K562 (cell line): ENCODE results near the gene SCFD2. TPM values are rescaled to one million over a fixed set of nuclear protein-coding genes. Genes with fewer than 3 reads are reported as not detected.
"Not testable (repeated sequence)": the region's sequence is repeated elsewhere in the genome, so short reads cannot be mapped to it uniquely, and the experiment has no call there.

ENCODE experiments used
- ATAC-seq: fragments of 200-7000 bp; cut with Tn5 transposase; 3 replicates; pipeline ENCODE4 v1.9.1; 2020; ENCODE audit warnings: moderate library complexity
- BruUV-seq: library from RNA; stranded (reverse); fragments of 400-500 nt; replicated peaks from 2 replicates; lab custom pipeline; 2021; lab: Mats Ljungman, UMichigan
- CTCF ChIA-PET: fragments of 300-600 bp; formaldehyde crosslinking; extraction: SDS; loops from one replicate; lab custom pipeline; 2021; ENCODE audit warnings: low intra/inter-chr PET ratio; lab: Yijun Ruan, JAX
- POLR2A ChIA-PET: fragments of 300-600, 350-650 bp; sonication (Branson Sonifier 250); formaldehyde crosslinking; extraction: SDS; loops from one replicate; lab custom pipeline; 2021; ENCODE audit warnings: antibody characterized with exemption, inconsistent platforms; lab: Yijun Ruan, JAX
- DNase-seq, 4 experiments: peaks; one replicate each; pipeline versions ENCODE4 v3.0.0 to v3.0.0-alpha.2; 2011 to 2018; ENCODE audit warnings: low spot score in 3 of 4, mixed read lengths in 3 of 4; ENCODE audit errors: extremely low read depth in 1 of 4
- FAIRE-seq: peaks from 2 replicates; lab custom pipeline; 2011; peaks lifted over from hg19 to GRCh38; lab: Jason Lieb, UNC
- H2AFZ ChIP-seq: 2 replicates; pipeline ENCODE4 v1.6.0; 2011; ENCODE audit warnings: low read depth, low read length, control low read depth, inconsistent platforms
- H3K27ac ChIP-seq: fragments of 200-600 bp; 3 replicates; pipeline ENCODE4 v1.8.0; 2011; ENCODE audit warnings: low read depth, mild to moderate bottlenecking, control low read depth, inconsistent platforms, low read length, moderate library complexity, mixed read lengths; ENCODE audit errors: extremely low read depth
- H3K27me3 ChIP-seq, 2 experiments: fragments of 300-600 bp in 1 of 2; 2 replicates in 1 of 2; 3 replicates in 1 of 2; pipeline versions ENCODE4 v1.6.0 to v1.8.0; 2011; ENCODE audit warnings: inconsistent platforms in 2 of 2, low read length in 2 of 2, mild to moderate bottlenecking in 1 of 2, mixed read lengths in 1 of 2, moderate library complexity in 1 of 2; ENCODE audit not compliant: control insufficient read depth in 2 of 2, insufficient read depth in 2 of 2
- H3K36me3 ChIP-seq: fragments of 300-600 bp; 3 replicates; pipeline ENCODE4 v1.8.0; 2011; ENCODE audit warnings: mild to moderate bottlenecking, low read length, inconsistent platforms; ENCODE audit not compliant: control insufficient read depth, insufficient read depth
- H3K4me1 ChIP-seq, 2 experiments: fragments of 200-600 bp in 1 of 2; replicated peaks in 1 of 2; 2 replicates in 1 of 2; 3 replicates in 1 of 2; pipeline versions ENCODE4 v1.5.1 to v1.8.0; 2011; ENCODE audit warnings: inconsistent platforms in 2 of 2, low read length in 2 of 2, mild to moderate bottlenecking in 1 of 2, mixed read lengths in 1 of 2, moderate library complexity in 1 of 2; ENCODE audit not compliant: control insufficient read depth in 2 of 2, insufficient read depth in 2 of 2
- H3K4me2 ChIP-seq: 2 replicates; pipeline ENCODE4 v1.6.1; 2011; ENCODE audit warnings: low read length, control low read depth, inconsistent platforms, mixed read lengths; ENCODE audit not compliant: insufficient read depth
- H3K4me3 ChIP-seq: fragments of 200-600 bp; sonication (generic), shearing (Covaris generic); 2 replicates; pipeline ENCODE4 v1.5.1; 2016; ENCODE audit warnings: control low read depth, inconsistent platforms
- H3K79me2 ChIP-seq: fragments of 200-600 bp; 3 replicates; pipeline ENCODE4 v1.8.0; 2011; ENCODE audit warnings: low read length, inconsistent platforms; ENCODE audit not compliant: control insufficient read depth, insufficient read depth
- H3K9ac ChIP-seq, 2 experiments: 2 replicates each; pipeline versions ENCODE4 v1.6.0 to v1.6.1; 2011; ENCODE audit warnings: low read depth in 2 of 2, low read length in 2 of 2, control low read depth in 1 of 2, inconsistent platforms in 1 of 2, mild to moderate bottlenecking in 1 of 2, mixed read lengths in 1 of 2; ENCODE audit not compliant: insufficient read depth in 1 of 2
- H3K9me1 ChIP-seq: one replicate; pipeline ENCODE4 v1.6.0; 2011; ENCODE audit warnings: inconsistent platforms, mild to moderate bottlenecking, low read length, moderate library complexity; ENCODE audit not compliant: control insufficient read depth, insufficient read depth
- H3K9me3 ChIP-seq: replicated peaks from 2 replicates; pipeline ENCODE4 v1.5.1; 2011; ENCODE audit warnings: low read depth, low read length, inconsistent platforms; ENCODE audit not compliant: control insufficient read depth, insufficient read depth
- H4K20me1 ChIP-seq: replicated peaks from 2 replicates; pipeline ENCODE4 v1.6.1; 2011; ENCODE audit warnings: low read length, inconsistent platforms, mixed read lengths; ENCODE audit not compliant: control insufficient read depth, insufficient read depth
- KLF13 ChIP-seq: fragments of 450-650 bp; IDR thresholded peaks from 2 replicates; pipeline ENCODE4 v1.6.1; 2016; ENCODE audit warnings: missing genetic modification characterization, low read depth, mild to moderate bottlenecking, missing compliant biosample characterization, moderate library complexity, borderline replicate concordance
- NCOR1 ChIP-seq: fragments of 450-650 bp; IDR thresholded peaks from 2 replicates; pipeline ENCODE4 v1.6.1; 2016; ENCODE audit warnings: mild to moderate bottlenecking, moderate library complexity
- TBL1XR1 ChIP-seq, 2 experiments: IDR thresholded peaks; 2 replicates each; pipeline ENCODE4 v1.6.1; 2012; ENCODE audit warnings: improper control_type of control experiment in 2 of 2, low read length in 2 of 2, mild to moderate bottlenecking in 1 of 2
- ZNF785 ChIP-seq: fragments of 250-450 bp; sonication (Bioruptor Pico); IDR thresholded peaks from 2 replicates; pipeline ENCODE4 v1.4.0; 2020; ENCODE audit warnings: mild to moderate bottlenecking
- WGBS: fragments of 100-300 bp; shearing (Covaris generic); methylation state at CpG from one replicate; pipeline ENCODE4 v1.1.6; 2016; ENCODE audit warnings: low coverage, mixed read lengths; ENCODE audit not compliant: insufficient coverage; ENCODE audit errors: missing lambda C conversion rate; 5-methylcytosine and 5-hydroxymethylcytosine counted together
- in situ Hi-C: fragments of 300-500 bp; cut with MboI; formaldehyde crosslinking; loops from 4 replicates; pipeline ENCODE4 v1.15.0; 2018; ENCODE audit warnings: inconsistent platforms, mixed read lengths
- intact Hi-C: fragments of 100-400 bp; cut with micrococcal nuclease; formaldehyde crosslinking; loops from 2 replicates; pipeline ENCODE4 v1.14.2; 2022
- polyA plus RNA-seq, 8 experiments: library from polyadenylated mRNA; depleted of rRNA in 4 of 8; stranded (reverse) in 5 of 8; unstranded in 3 of 8; fragments of >200 nt; fragmentation: Nextera tagmentation in 2 of 8; fragmentation: Illumina TruSeq in 1 of 8; extraction: Ambion mirVana in 2 of 8; extraction: Trizol in 1 of 8; gene quantifications; 2 replicates each; pipeline versions ENCODE4 v1.2.1 to v1.2.3, GENCODE V29; 2011 to 2014; ENCODE audit warnings: inconsistent platforms in 1 of 8, missing spikeins in 1 of 8
- total RNA-seq, 7 experiments: library from RNA; depleted of rRNA in 6 of 7; stranded (reverse); fragments of >200 nt in 6 of 7; fragmentation: Illumina TruSeq in 2 of 7; extraction: Trizol in 2 of 7; gene quantifications; 2 replicates each; pipeline versions ENCODE4 v1.2.1 to v1.2.3, GENCODE V29; 2011 to 2021; ENCODE audit warnings: low replicate concordance in 1 of 7

SCFD2 gene
- total and polyA plus RNA-seq, 9 of the 15 experiments (the other 6 are each of a cell fraction or from before 2014, with no cell fraction given) = 5.7 to 30.3 (median 22.8) TPM

DNA sequence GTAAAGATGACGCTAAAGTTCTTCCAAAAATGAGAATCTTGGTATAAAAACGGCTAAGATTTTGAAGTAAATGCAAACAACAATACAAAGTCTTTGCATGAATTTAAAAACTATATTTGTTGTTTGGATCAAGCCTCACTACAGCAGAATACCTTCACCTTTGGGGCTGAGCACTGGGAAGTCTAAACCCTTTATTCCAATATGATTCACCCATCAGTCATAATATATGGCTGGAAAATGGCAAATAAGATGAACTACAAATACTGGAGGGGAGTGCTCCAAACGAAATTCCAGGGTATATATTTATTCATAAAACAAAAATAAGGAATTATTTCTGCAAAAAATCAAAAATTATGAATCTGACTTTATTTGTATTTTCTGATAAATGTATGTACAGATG lies 138.4 kb downstream of the SCFD2 start (continued):
- TF ChIP-seq NCOR1 (no peak), TBL1XR1 (IDR thresholded peaks at IDR 0.05; ENCODE audit: low read length in 2 of 2) (no peak), ZNF785 (CRISPR knock-in tag) (no peak)
- TF ChIP-seq, all 486 proteins: peak for 0

DNA sequence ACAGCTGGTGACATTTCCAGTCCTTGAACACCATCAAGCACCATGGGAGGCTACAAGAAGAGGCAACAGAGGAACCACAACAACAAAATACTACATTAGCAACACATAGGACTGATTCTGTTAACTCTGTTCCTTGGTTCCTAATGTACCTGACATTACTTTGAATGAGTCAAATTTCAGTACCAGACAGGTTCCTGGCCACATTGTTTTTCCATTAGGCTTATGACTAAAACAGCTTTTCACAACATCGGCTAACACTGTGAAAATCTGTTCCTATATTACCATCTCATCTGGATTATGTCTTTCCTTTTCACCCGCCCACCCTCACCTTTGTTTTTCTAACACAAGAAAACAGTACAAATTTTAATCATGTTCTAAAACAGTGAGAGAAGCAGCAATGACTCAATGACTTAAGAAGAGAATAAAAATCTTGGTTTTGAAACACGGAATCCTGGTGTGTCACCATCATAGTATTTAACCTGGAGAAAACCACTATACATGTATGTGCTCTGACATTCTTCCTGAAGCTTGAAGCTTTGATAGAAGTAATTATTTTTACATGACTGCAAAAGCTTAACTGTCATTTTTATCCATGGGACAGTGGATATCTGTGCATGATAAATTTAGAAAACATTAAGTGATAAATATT lies 143.9 kb downstream of the SCFD2 start:
- no peak for FAIRE-seq
- no peaks in the 10 kb centered on the region for H4K20me1 ChIP-seq
- H3K27me3 ChIP-seq = no peaks in the 10 kb centered on the region
- no TSS peak for BruUV-seq
- DNase-seq = no peak
- ATAC-seq = no peak
- TF ChIP-seq KLF13 (tag) = no peak
- H3K9me3 ChIP-seq = no peaks in the 10 kb centered on the region
- H2AFZ ChIP-seq = no peak overlapping the region
- WGBS = 59% methylated on average over 3 of the region's 3 CpGs
- H3K4me3 ChIP-seq = no peak overlapping the region
- H3K79me2 ChIP-seq = no peaks in the 10 kb centered on the region
- intact Hi-C loops (no loop called here), in situ Hi-C loops (no loop called here)
- H3K9me1 ChIP-seq = no peaks in the 10 kb centered on the region
- H3K27ac ChIP-seq = no peak overlapping the region
- H3K4me2 ChIP-seq = no peak overlapping the region
- no peak overlapping the region for H3K9ac ChIP-seq
- ChIA-PET CTCF (no interaction called here), POLR2A (no interaction called here)
- H3K36me3 ChIP-seq = no peaks in the 10 kb centered on the region
- no peaks in the 10 kb centered on the region for H3K4me1 ChIP-seq

DNA sequence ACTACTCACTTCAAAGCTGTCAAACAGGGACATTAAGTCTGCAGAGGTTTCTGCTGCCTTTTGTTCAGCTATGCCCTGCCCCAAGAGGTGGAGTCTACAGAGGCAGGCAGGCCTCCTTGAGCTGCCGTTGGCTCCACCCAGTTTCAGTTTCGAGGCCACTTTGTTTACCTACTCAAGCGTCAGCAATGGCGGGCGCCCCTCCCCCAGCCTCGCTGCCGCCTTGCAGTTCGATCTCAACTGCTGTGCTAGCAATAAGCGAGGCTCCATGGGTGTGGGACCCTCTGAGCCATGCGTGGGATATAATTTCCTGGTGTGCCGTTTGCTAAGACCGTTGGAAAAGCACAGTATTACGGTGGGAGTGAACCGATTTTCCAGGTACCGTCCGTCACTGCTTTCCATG lies 146.7 kb downstream of the SCFD2 start:
- H3K9me1 ChIP-seq, H3K4me2 ChIP-seq, CTCF ChIA-PET, H3K27ac ChIP-seq, H4K20me1 ChIP-seq, H3K27me3 ChIP-seq, DNase-seq, H2AFZ ChIP-seq, in situ Hi-C loops, H3K9me3 ChIP-seq, intact Hi-C loops, POLR2A ChIA-PET, BruUV-seq, H3K79me2 ChIP-seq, H3K9ac ChIP-seq, H3K36me3 ChIP-seq, H3K4me1 ChIP-seq, FAIRE-seq, ATAC-seq, H3K4me3 ChIP-seq: not testable (repeated sequence)
- 92% methylated on average over 16 of the region's 16 CpGs for WGBS
